ENCODE results near the gene MYMX. TPM values are rescaled to one million over a fixed set of nuclear protein-coding genes. Genes with fewer than 3 reads are reported as not detected.
"Not testable (repeated sequence)": the region's sequence is repeated elsewhere in the genome, so short reads cannot be mapped to it uniquely, and the experiment has no call there.

MYMX gene
- total RNA-seq, 2 donors from 2014 or later = not detected

- no peak for DNase-seq (ENCODE audit: low spot score)
- Histone ChIP-seq H3K9me3 (no peaks in the 10 kb centered on the region), H3K4me1 (replicated peaks) (no peaks in the 10 kb centered on the region), H3K36me3 (no peaks in the 10 kb centered on the region), H3K27me3 (replicated peaks; ENCODE audit: insufficient read depth) (no peaks in the 10 kb centered on the region), H3K27ac (no peak overlapping the region), H3K4me3 (no peak overlapping the region)
- TF ChIP-seq CTCF (IDR thresholded peaks at IDR 0.05) = no peak
- 85% methylated on average over 4 of the region's 4 CpGs for WGBS
- intact Hi-C loops (cut with DNase I) = no loop called here
Observed at GRCh38 chr6:44180886-44181285, 35.8 kb upstream of the MYMX start.

GRCh38 chr6:44181784-44182183 lies 34.9 kb upstream of the MYMX start:
- H3K36me3 ChIP-seq; DNase-seq (ENCODE audit: low spot score); H3K27me3 ChIP-seq (replicated peaks; ENCODE audit: insufficient read depth); intact Hi-C loops (cut with DNase I); H3K4me1 ChIP-seq (replicated peaks); H3K4me3 ChIP-seq; H3K9me3 ChIP-seq; H3K27ac ChIP-seq: not testable (repeated sequence)

- Histone ChIP-seq H3K4me3 (no peak overlapping the region), H3K27me3 (replicated peaks; ENCODE audit: insufficient read depth) (no peaks in the 10 kb centered on the region), H3K36me3 (no peaks in the 10 kb centered on the region), H3K27ac (no peak overlapping the region), H3K9me3 (no peaks in the 10 kb centered on the region), H3K4me1 (replicated peaks) (no peaks in the 10 kb centered on the region)
- no peak for DNase-seq (ENCODE audit: low spot score)
- 95% methylated on average over 4 of the region's 4 CpGs for WGBS
- intact Hi-C loops (cut with DNase I) = no loop called here
- TF ChIP-seq POLR2A (IDR thresholded peaks at IDR 0.05) = no peak
- no peak for TF ChIP-seq POLR2AphosphoS5 (IDR thresholded peaks at IDR 0.05)
- TF ChIP-seq CTCF (IDR thresholded peaks at IDR 0.05) = no peak
Observed at GRCh38 chr6:44182911-44183390, 33.8 kb upstream of the MYMX start.

- H3K27ac ChIP-seq = no peak overlapping the region
- no peaks in the 10 kb centered on the region for H3K4me1 ChIP-seq (replicated peaks)
- DNase-seq (ENCODE audit: low spot score) = no peak
- intact Hi-C loops (cut with DNase I) = no loop called here
- H3K9me3 ChIP-seq = no peaks in the 10 kb centered on the region
- 74% methylated on average over 8 of the region's 9 CpGs for WGBS
- H3K27me3 ChIP-seq (replicated peaks; ENCODE audit: insufficient read depth) = no peaks in the 10 kb centered on the region
- TF ChIP-seq POLR2AphosphoS5 (IDR thresholded peaks at IDR 0.05) (no peak), POLR2A (IDR thresholded peaks at IDR 0.05) (no peak), CTCF (IDR thresholded peaks at IDR 0.05) (no peak)
- no peaks in the 10 kb centered on the region for H3K36me3 ChIP-seq
- H3K4me3 ChIP-seq = no peak overlapping the region
Observed at GRCh38 chr6:44183783-44184182, 32.9 kb upstream of the MYMX start.

- H3K27me3 ChIP-seq (replicated peaks; ENCODE audit: insufficient read depth); H3K4me1 ChIP-seq (replicated peaks); H3K36me3 ChIP-seq; DNase-seq (ENCODE audit: low spot score); H3K4me3 ChIP-seq; H3K27ac ChIP-seq; intact Hi-C loops (cut with DNase I); H3K9me3 ChIP-seq: not testable (repeated sequence)
- 84% methylated on average over 7 of the region's 7 CpGs for WGBS
Observed at GRCh38 chr6:44185356-44185755, 31.4 kb upstream of the MYMX start.

GRCh38 chr6:44185953-44186634 lies 30.6 kb upstream of the MYMX start:
- intact Hi-C loops (cut with DNase I) = no loop called here
- TF ChIP-seq CTCF (IDR thresholded peaks at IDR 0.05) (no peak), POLR2AphosphoS5 (IDR thresholded peaks at IDR 0.05) (no peak), POLR2A (IDR thresholded peaks at IDR 0.05) (no peak)
- Histone ChIP-seq H3K4me1 (replicated peaks) (no peaks in the 10 kb centered on the region), H3K36me3 (no peaks in the 10 kb centered on the region), H3K27me3 (replicated peaks; ENCODE audit: insufficient read depth) (no peaks in the 10 kb centered on the region), H3K27ac (no peak overlapping the region), H3K4me3 (no peak overlapping the region), H3K9me3 (no peaks in the 10 kb centered on the region)
- 46% methylated on average over 9 of the region's 9 CpGs for WGBS
- no peak for DNase-seq (ENCODE audit: low spot score)
